Measurements from ENCODE around the gene ZNF714. TPM values are rescaled to one million over a fixed set of nuclear protein-coding genes. Genes with fewer than 3 reads are reported as not detected.

Gene ZNF714
- total and polyA plus RNA-seq, 9 of the 15 experiments (the other 6 are each of a cell fraction or from before 2014, with no cell fraction given) = 16.2 to 40.8 (median 28.9) TPM

DNA sequence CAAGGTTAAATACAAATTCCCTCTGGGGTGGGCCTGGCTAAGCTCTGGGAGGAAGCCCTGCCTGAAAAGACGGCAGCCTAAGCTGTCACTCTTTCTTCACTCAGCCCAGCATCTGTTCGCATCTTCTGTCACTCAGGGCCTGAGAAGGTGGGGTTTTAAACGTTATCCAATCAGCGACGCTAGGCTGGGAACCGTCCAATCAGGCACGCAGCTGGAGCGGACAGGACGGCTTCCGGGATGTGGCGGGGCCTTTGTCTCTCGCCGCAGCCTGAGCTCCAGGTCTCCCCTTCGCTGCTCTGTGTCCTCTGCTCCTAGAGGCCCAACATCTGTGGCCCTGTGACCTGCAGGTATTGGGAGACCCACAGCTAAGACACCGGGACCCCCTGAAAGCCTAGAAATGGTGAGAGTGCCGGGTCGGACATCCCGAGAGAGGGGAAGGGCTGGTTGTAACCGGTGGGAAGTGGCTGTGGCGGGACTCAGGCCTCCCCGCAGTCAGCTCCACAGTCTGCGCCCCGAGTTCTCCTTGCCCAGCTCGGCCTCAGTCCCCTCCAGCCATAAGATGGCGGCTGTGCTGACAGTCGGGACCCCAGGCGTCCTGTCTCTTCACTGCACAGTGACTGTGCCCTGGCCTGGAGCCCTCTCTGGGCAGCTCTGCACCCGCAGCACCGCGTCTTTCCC, 59.9 kb downstream of the ZNF714 start, which contains the start of gene ZNF431 (continued):
- TF ChIP-seq, protein P1, sequence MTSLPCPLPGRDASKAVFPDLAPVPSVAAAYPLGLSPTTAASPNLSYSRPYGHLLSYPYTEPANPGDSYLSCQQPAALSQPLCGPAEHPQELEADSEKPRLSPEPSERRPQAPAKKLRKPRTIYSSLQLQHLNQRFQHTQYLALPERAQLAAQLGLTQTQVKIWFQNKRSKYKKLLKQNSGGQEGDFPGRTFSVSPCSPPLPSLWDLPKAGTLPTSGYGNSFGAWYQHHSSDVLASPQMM (CRISPR knock-in tag; IDR thresholded peaks at IDR 0.05) = no peak
- TF ChIP-seq LARP7 (IDR thresholded peaks at IDR 0.05) (no peak), ZNF76 (CRISPR knock-in tag; IDR thresholded peaks at IDR 0.05; ENCODE audit: borderline replicate concordance) (no peak), ZNF695 (CRISPR knock-in tag; IDR thresholded peaks at IDR 0.05) (no peak), HCFC1 (IDR thresholded peaks at IDR 0.05; ENCODE audit: low read depth, low read length) (no peak), FUS (optimal IDR thresholded peaks at IDR 0.05; ENCODE audit: low read depth, low read length) (no peak), ARID2 (IDR thresholded peaks at IDR 0.05) (no peak), SETDB1 (IDR thresholded peaks at IDR 0.05; ENCODE audit: low read length) (no peak), RAD21 (CRISPR knock-in tag; conservative IDR thresholded peaks at IDR 0.05 in 1 of 2, IDR thresholded peaks at IDR 0.05 in 1 of 2) (no peak), MIER1 (IDR thresholded peaks at IDR 0.05; ENCODE audit: low read depth) (no peak), ELF1 (tag; IDR thresholded peaks at IDR 0.05) (peak; percentile 85), SAP30 (IDR thresholded peaks at IDR 0.05; ENCODE audit: borderline replicate concordance, insufficient read depth, low read depth, low read length, poor library complexity, severe bottlenecking) (peak; percentile 80), STAT5B (CRISPR knock-in tag; IDR thresholded peaks at IDR 0.05) (no peak), ZNF232 (CRISPR knock-in tag; IDR thresholded peaks at IDR 0.05) (no peak), RNF2 (IDR thresholded peaks at IDR 0.05) (no peak), TBL1XR1 (IDR thresholded peaks at IDR 0.05; ENCODE audit: low read length in 2 of 2) (no peak; a peak in 1 of 4 replicates), E2F3 (CRISPR knock-in tag; IDR thresholded peaks at IDR 0.05) (peak; percentile 34; the same call in 1 of the 2 replicates)
- TF ChIP-seq, protein P2, sequence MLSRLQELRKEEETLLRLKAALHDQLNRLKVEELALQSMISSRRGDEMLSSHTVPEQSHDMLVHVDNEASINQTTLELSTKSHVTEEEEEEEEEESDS (CRISPR knock-in tag; IDR thresholded peaks at IDR 0.05) = no peak
- TF ChIP-seq, protein P3, sequence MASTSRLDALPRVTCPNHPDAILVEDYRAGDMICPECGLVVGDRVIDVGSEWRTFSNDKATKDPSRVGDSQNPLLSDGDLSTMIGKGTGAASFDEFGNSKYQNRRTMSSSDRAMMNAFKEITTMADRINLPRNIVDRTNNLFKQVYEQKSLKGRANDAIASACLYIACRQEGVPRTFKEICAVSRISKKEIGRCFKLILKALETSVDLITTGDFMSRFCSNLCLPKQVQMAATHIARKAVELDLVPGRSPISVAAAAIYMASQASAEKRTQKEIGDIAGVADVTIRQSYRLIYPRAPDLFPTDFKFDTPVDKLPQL (IDR thresholded peaks at IDR 0.05; ENCODE audit: extremely low read depth, insufficient read length) = peak; percentile 16
- TF ChIP-seq, protein P4, sequence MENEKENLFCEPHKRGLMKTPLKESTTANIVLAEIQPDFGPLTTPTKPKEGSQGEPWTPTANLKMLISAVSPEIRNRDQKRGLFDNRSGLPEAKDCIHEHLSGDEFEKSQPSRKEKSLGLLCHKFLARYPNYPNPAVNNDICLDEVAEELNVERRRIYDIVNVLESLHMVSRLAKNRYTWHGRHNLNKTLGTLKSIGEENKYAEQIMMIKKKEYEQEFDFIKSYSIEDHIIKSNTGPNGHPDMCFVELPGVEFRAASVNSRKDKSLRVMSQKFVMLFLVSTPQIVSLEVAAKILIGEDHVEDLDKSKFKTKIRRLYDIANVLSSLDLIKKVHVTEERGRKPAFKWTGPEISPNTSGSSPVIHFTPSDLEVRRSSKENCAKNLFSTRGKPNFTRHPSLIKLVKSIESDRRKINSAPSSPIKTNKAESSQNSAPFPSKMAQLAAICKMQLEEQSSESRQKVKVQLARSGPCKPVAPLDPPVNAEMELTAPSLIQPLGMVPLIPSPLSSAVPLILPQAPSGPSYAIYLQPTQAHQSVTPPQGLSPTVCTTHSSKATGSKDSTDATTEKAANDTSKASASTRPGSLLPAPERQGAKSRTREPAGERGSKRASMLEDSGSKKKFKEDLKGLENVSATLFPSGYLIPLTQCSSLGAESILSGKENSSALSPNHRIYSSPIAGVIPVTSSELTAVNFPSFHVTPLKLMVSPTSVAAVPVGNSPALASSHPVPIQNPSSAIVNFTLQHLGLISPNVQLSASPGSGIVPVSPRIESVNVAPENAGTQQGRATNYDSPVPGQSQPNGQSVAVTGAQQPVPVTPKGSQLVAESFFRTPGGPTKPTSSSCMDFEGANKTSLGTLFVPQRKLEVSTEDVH (IDR thresholded peaks at IDR 0.05; ENCODE audit: low read depth, partially characterized antibody) = no peak

Measured in K562 (cell line).